GM21717 (cell line): ENCODE data around the gene NKD2.

Experiments
- ATAC-seq: cut with Tn5 transposase; IDR thresholded peaks from one replicate; pipeline ENCODE4 v1.9.1; 2021; ENCODE audit warnings: mild to moderate bottlenecking, moderate library complexity; ENCODE audit not compliant: unreplicated experiment

NKD2 gene

GRCh38 chr5:1039706-1040260 lies 31.2 kb downstream of the NKD2 start:
- ATAC-seq, result no peak

DNA sequence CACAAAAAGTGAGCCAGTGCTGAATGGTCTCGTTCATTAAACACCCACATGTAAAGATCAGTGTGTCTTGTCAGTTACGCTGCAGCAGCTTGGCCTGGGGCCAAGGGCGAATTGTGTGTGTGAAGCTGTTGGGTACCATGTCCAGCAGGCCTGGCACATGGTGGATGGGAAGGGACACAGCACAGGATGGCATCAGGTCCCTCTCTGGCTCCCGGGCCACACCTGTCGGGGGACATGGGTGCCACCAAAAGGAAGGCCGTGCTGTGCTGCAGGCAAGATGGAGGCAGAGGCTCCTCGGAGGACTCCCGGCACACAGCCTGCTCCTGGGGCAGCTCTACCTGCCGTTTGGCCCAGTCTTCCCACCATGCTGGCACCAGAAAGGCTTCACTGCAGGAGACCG lies 32.0 kb downstream of the NKD2 start:
- ATAC-seq, result no peak

GRCh38 chr5:1041225-1042143 lies 32.9 kb downstream of the NKD2 start:
- no peak for ATAC-seq

- no peak for ATAC-seq
Measured at GRCh38 chr5:1042626-1043025, 34.0 kb downstream of the NKD2 start.

GRCh38 chr5:1043327-1043726 lies 34.7 kb downstream of the NKD2 start:
- ATAC-seq, result no peak

DNA sequence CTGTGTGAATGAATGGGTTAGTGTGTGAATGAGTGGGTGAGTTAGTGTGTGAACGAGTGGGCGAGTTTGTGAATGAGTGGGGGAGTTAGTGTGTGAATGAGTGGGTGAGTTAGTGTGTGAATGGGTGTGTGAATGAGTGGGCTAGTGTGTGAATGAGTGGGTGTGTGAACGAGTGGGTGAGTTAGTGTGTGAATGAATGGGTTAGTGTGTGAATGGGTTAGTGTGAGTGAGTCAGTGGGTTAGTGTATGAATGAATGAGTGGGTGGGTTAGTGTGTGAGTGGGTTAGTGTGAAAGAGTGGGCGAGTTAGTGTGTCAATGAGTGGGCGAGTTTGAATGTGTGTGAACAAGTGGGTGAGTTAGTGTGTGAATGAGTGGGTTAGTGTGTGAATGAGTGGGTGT lies 35.5 kb downstream of the NKD2 start:
- ATAC-seq, result no peak

- ATAC-seq, result no peak
Measured at GRCh38 chr5:1045960-1046560, 37.5 kb downstream of the NKD2 start.

DNA sequence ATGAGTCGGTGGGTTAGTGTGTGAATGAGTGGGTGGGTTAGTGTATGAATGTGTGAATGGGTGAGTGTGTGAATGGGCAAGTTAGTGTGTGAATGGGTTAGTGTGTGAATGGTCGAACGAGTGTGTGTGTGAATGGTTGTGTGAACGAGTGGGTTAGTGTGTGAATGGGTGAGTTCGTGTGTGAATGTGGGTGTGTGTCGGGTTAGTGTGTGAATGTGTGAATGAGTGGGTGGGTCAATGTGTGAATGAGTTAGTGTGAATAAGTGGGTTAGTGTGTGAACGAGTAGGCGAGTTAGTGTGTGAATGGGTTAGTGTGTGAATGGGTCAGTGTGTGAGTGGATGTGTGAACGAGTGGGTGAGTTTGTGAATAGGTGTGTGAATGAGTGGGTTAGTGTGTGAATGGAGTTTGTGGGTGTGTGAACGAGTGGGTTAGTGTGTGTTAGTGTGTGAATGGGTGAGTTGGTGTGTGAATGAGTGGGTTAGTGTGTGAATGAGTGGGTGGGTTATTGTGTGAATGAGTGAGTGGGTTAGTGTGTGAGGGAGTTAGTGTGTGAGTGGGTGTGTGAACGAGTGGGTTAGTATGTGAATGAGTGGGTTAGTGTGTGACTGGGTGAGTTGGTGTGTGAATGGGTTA lies 38.8 kb downstream of the NKD2 start:
- no peak for ATAC-seq

- ATAC-seq, result no peak
Measured at GRCh38 chr5:1048162-1048721, 39.6 kb downstream of the NKD2 start.

DNA sequence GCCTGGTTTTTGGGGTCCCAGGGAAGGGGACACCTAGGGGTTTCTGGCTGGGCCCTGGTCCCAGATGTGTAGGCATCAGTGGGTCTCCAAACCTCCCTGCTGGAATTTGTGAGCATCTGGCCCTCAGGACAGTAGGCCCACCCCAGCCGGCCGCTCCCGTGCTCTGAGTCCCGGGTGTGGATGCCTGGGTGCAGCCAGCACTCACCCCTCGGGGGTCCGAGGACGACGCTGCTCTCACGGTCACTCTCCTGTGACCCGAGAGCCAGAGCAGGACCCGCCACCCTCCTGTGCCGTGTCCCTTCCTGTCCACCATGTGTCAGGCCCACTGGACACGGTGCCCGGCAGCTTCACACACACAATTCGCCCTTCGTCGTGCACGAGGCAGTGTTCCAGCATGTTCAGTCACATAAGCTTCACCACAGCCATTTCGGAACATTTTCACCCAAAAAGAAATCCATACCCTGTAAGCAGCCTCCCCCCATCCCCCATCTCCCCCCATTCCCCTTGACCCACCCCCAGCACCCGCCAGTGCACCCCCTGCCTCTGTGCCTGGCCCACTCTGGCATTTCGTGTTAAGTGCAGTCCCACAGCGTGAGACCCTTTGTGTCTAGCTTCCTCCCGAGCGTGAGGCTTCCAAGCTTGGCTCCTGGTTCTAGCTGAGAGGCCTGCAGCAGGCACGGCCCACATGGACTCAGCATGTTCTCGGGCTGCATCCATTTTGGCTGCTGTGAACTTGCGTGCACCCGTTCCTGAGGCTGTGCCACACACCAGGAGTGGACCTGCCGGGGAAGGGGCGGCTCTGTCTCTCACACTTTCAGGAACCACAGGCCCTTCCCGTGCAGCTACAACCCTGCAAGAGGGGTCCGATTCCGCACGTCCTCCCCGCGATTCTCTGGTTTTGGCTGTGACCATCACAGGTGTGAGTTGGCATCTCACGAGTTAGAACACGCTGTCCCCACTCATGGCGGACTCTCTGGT lies 40.5 kb downstream of the NKD2 start:
- ATAC-seq, result no peak

DNA sequence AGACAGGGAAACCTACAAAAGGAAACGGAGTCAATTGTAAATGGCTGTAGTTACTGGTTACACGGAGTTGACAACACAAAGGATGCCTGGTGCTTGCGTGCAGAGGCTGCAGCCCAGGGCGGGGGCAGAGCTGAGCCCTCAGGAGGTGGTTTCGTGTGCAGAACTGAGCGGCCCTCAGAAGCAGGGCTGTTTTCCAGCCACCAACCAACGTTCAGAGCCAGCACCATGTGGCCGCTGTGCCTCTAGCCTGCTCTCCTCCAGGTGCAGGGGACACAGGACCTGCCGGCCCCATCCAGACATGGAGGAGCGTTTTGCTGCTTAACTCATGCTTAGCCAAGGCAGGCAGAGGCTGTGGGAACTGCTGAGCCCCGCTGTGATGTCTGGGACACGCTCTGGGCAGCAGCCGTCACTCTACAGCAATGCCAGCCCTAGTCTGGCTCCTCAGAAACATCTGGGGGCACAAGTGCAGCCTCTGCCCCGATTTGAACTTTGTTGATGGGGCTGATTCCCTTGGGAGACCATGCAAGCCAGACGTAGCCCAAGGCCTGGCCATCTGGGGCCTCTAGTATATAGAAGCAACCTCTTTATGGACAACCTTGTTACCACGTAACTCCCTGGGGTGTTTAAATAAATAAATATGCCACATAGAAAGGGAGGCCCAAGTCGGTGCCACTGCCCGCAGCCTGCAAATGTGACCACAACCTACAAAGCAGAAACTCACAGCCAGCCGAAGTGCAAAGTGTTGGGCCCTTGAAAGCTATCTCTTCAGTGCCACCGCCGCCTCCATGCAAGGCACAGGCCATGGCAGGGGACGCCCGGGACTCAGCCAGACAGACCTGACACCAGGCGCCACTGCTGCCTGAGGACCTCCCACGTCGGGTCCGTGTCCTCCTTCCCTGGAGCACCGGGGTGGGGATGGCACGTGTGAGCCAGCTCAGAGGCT lies 42.1 kb downstream of the NKD2 start:
- ATAC-seq, result no peak

GRCh38 chr5:1051366-1051720 lies 42.7 kb downstream of the NKD2 start:
- no peak for ATAC-seq

GRCh38 chr5:1052076-1052475 lies 43.5 kb downstream of the NKD2 start:
- no peak for ATAC-seq

DNA sequence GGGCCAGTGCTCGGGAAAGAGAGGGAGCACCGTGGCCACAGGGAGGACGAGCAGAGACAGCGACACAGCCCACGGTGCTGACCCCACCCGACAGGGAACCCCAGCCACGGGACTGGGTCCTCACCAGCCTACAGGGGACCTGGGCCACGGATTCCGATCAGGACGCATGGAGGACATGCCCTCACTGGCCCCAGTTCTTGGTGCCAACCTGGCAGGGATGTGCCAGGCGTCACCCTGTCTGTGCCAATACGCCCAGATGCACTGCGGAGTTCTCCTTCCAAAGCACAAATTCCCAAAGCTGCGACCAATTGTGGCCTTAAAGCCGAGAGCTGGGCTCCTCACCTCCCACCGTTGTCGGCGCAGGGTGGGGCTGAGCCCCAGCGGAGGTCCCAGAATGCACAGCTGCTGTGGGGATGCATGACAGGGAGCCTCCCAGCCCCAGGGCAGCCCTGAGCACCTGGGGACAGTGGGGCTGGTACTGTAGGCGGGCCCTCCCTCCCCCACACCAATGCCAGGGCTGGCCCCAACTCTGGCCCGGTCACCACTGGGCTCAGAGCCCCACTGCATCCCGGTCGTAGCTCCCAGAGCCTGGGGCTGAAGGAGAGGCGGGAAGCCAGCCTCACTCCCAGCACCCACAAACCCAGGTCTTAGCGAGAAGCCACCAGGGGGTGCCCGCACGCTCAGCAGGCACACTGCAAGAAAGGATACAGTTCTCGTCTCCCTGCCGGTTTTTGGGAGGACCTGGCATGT lies 44.2 kb downstream of the NKD2 start:
- ATAC-seq, result no peak

- no peak for ATAC-seq
Measured at GRCh38 chr5:1053391-1054017, 44.9 kb downstream of the NKD2 start.

DNA sequence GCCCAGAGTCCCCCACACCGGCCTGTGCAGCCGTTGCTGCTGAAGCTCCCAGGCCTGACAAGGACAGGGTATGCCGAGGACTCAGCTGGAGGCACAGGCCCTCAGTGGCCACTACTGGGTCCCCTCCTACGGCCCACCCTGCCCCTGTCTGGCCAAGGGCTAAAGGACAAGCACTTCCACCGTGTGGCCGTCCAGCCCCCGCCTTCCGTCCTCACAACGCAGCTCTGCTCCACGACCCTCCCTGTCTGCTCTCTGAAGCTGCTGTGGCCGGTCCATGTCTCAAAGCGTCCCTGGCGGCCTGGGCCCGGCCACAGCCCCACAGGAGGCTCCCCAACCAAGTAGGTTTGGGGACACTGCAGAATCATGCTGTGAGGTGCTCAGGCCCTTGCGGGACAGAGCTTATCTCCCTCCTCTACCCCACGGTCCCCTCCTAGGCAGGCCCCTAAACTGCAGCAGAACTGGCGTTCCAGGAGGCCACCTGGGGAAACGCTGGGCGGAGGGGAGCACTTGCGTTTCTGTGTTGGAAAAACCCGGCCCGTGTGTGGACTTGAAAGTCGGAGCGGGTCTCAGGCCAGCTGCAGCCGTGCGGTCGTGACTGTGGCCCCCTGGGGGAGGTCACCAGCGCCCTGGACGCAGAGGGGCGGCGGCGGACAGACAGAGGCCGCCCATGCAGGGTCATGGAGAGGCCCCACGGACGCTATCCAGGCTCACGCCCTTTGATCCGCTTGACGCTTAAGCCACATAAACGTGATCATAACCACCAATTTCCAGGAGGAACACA lies 45.6 kb downstream of the NKD2 start:
- ATAC-seq, result no peak
